HG03439 (cell line): ENCODE measurements around the gene DGUOK.
"Not testable (repeated sequence)": the region's sequence is repeated elsewhere in the genome, so short reads cannot be mapped to it uniquely, and the experiment has no call there.

Experiments
- ATAC-seq: cut with Tn5 transposase; IDR thresholded peaks from one replicate; pipeline ENCODE4 v1.9.1; 2021; ENCODE audit warnings: mild to moderate bottlenecking, moderate library complexity; ENCODE audit not compliant: unreplicated experiment

The DGUOK gene

DNA sequence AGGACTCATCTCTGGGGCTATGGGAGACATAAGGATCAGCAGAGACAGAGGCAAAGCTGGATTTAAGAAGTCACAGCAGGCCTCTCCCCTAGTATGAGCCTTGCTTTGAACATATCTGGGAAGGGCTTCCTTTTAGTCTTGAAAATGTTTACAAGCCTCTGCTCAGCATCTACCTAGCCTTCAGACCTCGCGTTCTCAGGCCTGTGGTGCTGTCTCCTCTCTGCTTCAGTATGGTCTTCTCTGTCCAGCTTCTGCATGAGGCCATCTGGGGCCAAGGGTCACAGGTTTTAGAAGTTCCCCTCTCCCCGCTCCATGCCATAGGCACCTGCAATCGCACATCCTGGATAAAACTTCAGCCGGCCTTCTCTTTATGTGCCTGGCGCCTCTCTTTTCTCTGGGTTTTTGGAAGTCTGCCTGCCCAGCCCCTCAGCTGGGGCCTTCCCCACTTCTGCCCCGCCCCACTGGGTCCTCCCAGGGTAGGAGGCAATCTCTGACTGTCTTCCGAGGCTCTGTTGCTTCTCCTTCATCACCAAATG, 26.8 kb upstream of the DGUOK start:
- ATAC-seq = no peak

DNA sequence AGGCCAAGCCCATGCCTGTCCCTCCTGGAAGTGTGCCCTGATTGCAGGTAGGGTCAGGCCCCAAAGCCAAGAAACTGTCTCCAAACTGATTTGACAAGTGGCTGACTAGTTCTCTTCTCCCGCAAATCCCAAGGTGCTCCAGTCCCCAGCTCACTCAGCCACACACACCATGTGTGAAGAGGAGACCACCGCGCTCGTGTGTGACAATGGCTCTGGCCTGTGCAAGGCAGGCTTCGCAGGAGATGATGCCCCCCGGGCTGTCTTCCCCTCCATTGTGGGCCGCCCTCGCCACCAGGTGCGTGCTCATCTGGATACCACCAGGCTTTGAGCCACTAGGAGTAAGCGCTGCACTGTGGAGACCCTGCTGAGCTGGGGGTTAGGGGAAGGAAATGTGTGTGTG, 25.5 kb upstream of the DGUOK start:
- ATAC-seq = no peak

DNA sequence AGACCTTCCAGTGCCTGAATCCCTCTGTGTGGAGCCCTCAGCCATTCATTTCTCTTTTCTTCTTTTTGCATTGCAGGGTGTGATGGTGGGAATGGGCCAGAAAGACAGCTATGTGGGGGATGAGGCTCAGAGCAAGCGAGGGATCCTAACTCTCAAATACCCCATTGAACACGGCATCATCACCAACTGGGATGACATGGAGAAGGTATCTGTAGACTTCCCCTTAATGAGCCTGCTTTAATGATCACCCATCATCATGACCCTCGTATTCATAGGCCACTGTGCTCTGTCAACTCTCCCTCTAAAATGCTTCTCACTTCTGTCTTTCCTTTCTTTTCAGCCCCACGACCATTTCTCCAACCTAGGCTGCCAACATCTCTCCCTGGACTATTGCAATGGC, 24.4 kb upstream of the DGUOK start:
- no peak for ATAC-seq

DNA sequence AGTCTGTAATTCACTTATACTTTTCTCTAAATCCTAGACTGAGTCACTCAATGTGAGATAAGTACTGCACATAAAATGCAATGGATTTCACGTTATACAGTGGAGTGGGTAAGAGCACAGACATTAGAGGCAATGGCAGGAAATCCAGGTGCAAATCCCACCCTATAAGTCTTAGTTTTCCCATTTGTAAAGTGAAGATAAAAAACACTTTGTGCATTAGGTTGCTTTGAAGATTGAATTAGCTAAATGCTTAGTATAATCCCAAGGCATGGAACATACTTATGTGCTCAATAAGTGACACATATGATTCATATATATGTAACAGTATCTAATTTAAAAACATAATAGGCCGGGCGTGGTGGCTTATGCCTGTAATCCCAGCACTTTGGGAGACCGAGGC, 23.4 kb upstream of the DGUOK start:
- no peak for ATAC-seq

DNA sequence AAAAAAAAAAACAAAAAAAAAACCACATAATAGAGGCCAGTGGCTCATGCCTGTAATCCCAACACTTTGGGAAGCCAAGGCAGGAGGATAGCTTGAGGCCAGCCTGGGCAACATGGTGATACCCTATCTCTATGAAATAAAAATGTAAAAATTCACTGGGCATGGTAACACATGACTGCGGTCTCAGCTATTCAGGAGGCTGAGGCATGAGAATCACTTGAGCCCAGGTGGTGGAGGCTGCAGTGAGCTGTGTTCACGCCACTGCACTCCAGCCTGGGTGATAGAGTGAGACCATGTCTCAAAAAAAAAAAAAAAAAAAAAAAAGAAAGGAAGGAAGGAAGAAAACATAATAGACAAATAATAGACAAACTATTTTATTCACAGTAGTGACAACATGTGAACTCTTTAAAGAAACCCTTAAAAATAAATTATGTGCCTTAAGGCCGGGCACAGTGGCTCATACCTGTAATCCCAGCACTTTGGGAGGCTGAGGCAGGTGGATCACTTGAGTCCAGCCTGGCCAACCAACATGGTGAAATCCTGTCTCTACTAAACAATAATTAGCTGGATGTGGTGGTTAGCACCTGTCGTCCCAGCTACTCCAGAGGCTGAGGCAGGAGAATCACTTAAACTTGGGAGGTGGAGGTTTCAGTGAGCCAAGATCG, 22.6 kb upstream of the DGUOK start:
- not testable (repeated sequence) for ATAC-seq

DNA sequence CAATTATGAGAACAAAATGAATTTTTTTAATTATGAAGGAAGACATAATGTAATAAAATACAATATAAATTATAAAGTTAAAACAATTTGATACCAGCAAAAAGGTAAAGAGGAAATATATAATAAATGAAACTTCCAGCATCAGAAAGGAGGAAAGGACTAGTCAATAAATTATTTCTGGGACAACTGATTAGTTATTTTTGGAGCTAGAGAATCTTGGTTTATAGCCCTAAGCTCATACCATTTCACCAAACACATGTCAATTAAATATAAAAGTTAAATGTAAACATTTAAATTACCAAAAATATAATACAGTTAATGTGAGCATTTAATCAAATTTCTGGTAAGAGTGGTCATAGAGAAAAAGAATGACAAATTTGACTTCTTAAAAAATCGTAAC, 21.7 kb upstream of the DGUOK start:
- ATAC-seq = no peak

DNA sequence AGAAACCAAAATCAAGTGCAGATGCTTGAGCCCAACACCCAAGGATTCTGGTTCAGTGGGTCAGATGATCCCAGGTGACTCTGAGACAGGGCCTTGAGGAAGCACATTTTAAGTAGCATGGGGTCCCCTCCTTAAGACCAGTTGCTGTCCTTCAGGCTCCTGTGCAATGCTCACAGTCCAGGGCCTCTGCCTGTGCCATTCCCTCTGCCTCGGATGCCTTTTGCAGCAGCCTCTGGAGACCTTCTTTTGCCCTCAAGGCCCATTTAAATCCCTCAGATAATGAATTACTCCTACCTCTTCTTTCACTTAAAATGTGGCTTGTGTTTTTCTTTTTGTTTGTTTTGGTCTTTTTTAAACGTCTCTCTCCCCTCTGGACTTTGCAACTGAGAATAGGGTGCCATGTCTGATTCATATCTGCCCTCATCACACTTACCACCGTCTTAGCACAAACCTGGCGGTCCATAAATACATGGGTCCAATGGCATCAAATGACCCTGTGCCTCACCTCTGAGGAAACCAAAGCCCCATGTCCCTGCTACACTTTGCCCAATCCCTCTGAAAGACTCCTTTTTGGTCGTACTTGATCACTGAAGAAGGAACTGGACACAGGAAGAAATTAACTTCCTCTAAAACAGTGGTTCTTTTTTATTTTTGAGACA, 19.7 kb upstream of the DGUOK start:
- no peak for ATAC-seq

DNA sequence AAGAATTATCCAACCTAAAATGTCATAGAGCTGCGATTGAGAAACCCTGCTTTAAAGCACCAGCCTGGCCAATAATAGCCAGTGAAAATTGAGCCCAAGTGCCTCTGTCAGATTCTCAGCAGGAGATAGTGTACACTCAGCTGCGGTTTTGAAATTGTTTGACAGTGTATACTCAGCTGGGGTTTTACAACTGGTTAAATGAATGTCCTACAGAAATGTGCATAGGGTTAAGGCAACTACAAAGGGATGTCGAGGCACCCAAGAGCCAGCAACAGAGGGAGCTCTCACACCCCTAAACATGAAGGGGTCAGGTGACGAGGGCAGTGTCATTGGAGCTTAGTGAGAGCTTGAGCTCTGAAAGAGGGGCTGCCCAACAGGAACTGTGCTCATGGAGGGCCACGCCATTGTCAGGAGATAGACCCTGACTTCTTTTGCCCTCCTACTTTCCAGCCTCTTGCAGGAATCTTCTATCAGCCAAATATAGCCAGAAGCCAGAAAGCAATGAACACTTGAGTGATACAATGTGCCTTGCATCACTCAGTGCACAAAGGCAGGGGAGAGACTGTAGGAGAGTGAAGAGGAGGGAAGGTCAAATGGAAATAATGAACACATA, 18.7 kb upstream of the DGUOK start:
- no peak for ATAC-seq

DNA sequence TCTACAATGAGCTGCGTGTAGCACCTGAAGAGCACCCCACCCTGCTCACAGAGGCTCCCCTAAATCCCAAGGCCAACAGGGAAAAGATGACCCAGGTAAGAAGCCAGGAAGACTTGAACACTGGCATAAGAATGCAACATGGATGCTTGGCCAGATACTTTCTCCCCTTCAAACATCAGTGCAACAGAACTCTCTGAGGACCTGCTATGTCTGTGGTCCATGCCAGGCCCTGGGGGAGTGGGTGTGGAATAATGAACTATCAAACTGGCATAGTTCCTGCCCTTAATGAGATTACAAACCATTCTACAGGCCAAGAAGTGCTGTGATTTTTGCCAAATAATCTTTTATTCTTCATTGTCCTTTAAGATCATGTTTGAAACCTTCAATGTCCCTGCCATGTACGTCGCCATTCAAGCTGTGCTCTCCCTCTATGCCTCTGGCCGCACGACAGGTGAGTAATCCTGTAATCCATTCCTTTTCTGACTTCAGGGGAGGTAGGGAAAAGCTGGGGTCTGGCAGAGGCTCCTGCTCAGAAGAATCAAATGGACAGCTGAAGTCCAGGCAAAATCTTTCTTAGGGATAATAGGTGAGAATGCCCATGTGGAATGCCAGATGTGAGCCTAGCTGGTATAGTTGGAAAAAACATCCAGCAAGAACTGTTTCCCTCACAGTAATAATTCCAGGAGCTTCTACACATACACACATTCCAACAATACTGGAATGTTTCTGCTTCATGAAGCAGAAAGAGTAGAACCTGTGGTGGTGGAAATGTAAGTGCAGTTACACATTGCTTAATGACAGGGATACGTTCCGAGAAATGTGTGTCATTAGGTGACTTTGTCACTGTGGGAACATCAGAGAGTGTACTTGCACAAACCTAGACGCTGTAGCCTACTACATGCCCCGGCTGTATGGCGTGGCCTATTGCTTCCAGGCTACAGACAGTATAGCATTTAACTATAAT, 17.7 kb upstream of the DGUOK start:
- no peak for ATAC-seq

DNA sequence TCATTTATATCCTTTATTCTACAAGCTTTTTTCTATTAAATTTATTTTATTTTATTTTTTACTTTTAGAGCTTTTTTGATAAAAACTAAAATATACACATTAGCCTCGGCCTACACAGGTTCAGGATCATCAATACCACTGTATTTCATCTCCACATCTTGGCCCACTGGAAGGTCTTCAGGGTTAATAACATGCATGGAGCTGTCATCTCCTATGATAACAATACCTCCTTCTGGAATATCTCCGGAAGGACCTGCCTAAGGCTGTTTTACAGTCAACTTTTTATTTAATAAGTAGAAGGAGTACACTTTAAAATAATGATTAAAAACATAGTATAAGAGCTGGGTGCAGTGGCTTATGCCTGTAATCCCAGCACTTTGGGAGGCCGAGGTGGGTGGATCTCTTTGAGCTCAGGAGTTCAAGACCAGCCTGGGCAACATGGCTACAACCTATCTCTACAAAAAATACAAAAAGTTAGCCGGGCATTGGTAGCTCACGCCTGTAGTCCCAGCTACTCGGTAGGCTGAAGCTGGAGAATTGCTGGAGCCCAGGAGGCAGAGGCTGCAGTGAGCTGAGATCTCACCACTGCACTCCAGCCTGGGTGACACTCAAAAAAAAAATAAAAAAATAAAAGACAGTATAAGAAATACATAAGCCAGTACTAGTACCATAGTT, 15.7 kb upstream of the DGUOK start:
- ATAC-seq = no peak

DNA sequence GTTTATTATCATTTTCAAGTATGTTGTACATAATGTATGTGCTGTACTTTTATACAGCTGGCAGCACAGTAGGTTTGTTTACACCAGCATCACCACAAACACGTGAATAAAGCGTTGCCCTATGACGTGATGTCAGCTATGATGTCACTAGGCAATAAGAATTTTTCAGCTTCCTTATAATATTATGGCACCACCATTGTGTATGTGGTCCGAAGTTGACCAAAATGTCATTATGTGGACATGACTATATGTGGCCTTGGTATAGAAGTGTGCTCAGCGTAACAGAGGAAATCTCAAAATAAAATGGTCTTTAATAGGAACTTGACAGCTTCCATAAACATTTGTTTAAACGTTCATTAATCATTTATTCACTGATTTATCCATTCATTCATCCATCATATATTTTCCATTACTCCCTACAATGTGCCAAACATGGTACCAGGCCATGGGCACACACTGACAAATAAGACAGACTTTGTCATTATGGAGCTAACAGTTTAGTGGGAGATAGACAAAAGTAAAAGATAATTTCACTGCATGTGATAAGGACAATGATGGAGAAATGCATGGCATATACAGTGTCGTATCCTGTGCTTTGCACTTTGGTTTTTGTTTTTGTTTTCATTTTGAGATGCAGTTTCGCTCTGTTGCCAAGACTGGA, 15.0 kb upstream of the DGUOK start:
- ATAC-seq = no peak

DNA sequence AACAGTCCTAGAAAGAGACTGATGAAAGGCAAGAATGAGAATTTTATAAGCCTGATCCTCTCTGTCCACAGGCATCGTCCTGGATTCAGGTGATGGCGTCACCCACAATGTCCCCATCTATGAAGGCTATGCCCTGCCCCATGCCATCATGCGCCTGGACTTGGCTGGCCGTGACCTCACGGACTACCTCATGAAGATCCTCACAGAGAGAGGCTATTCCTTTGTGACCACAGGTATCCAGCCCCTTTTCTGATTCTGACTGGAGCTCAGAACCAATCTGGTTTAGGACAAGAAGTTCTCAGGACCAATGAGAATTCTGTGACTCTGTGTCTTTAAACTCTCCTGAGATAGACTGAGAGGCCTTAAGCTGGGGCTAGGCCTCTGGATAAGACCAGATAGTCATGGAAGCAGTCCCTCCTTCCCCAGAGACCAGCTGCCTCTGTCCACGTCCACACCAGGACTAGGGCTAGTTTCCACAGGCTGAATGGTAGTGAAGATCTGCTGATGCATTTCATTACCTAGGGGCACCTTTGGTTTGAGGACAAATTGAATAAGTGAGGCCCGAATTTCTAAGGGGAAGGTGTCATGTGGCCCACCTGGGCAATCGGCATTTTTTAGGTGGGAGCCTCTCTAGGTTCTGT, 13.1 kb upstream of the DGUOK start:
- ATAC-seq = no peak

DNA sequence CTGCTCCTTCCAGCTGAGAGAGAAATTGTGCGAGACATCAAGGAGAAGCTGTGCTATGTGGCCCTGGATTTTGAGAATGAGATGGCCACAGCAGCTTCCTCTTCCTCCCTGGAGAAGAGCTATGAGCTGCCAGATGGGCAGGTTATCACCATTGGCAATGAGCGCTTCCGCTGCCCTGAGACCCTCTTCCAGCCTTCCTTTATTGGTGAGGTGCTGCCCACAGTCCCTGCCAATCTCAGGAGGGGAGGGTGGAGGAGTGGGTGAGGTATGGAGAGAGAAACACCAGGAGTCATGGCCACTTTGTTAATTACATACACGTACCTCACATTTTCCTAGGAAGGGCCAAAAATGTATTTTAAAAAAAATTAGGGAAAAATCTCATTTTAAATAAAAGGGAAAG, 12.0 kb upstream of the DGUOK start:
- no peak for ATAC-seq

DNA sequence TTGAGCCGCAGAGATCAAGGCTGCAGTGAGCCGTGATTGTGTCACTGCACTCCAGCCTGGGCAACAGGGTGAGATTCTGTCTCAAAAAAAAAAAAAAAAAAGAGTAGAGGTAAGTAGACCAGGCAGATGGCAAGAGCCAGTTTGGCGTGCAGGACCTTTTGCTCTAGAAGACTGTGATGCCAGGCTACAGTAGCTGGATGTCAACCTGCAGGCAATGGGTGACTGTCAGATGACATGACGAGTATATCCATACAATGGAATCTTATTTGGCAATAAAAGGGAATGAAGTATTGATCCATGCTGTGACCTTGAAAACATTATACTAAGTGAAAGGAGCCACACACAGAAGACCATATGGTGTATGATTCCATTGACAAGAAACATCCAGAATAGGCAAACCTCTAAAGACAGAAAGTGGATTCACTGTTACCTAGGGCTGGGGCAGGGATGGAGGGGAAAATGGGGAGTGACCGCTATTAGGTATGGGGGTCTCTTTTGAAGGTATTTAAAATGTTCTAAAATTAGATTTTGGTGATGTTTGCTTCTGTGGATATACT, 11.2 kb upstream of the DGUOK start:
- ATAC-seq = no peak

DNA sequence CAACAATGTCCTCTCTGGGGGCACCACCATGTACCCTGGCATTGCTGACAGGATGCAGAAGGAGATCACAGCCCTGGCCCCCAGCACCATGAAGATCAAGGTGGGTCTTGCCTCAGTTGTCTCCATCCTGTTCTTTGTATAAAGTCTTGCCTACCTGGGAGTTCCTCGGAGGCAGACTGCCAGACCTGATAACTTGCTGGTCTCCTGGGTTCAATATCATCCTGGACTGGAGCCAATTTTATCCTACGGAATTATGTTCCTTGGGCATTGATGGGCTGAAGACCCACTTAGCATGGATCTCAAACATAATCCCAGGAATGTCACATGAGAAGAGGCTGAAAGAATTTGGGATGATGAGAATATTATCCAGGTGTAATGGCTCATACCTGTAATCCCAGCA, 10.0 kb upstream of the DGUOK start:
- no peak for ATAC-seq

DNA sequence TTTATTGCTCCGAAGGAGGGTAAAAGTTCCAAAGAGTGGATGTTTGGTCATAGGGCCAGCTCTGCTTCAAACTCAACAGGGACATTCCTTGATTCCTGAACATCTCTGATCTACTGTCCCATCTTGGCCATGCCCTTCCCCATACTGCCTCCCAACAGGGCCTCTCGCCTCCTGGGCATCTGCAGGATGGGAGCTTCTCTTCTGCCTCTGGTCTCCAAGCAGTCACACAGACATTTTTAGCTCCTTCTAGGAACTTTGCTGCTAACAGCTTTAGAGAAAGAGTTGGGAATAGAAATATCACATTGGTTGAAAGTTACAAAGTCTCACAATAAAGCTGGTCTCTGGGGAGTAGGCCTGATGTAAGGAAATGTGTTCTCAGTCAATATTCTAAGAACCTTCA, 9.4 kb upstream of the DGUOK start:
- ATAC-seq = no peak

DNA sequence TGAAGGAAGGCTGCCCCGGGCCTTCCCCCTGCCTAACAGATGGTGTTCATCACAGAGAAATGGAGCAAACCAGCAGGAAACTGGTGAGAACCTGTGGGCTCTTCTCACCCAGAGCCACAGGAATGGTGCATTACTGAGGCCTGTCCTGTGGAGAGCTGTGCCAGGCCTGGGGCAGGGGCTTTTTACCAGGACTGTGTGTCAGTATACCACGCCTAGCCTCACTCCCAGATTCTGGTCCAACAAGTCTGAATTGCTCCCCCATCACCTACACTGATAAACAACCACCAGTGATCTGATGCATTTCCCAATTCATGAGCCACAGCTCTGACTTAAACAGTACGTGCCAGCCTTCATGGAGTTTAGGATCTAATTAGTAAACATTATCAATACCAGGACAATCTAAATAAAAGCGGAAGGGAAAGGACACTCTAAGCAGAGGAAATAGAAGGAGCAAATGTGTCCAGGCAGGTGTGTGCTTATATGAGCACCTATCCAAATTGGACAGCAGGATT, 8.9 kb upstream of the DGUOK start:
- no peak for ATAC-seq

DNA sequence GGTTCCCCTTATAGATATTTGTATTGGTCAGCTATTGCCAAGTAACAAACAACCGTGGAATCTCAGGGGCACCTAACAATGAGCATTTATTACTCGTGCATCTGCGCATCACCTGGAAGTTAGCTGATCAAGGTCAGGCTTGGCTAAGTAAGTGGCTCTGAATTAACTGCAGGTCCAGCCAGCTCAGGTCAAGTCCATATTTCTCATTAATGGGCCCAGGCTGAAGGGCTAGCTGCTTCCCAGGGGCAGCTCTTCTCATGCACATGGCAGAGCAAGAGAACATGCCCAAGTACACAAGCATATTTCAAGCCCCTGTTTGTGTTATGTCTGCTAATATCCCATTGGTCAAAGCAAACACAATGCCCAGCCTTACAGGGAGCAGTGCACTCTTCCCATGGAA, 7.8 kb upstream of the DGUOK start:
- no peak for ATAC-seq

DNA sequence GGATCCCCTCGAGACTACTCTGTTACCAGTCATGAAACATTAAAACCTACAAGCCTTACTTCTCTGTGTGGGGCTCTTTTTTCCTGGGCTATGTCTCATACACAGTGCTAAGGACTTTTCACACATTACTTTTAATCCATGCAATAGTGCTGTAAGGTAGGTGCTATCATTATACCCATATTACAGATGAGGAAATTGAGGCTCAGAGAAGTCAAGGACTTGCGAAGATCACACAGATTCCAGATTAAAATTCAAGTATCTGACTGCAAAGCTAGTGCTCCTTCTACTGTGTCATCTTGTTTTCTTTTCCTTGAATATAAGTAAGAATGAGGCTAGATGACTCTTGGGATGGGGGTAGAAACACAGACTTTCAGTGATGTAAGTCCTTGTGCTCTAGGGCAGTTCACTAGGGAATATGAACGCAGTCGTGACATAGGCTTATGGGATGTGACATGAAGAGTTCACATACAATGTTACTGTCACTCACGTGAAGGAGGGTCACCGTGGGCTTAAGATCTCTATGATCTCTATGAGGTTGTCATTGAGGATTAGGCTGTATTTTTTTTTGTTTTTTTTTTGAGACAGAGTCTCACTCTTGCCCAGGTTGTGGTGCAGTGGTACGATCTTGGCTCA, 7.0 kb upstream of the DGUOK start:
- no peak for ATAC-seq
